Measurements from ENCODE around the gene FHIP2A.

FHIP2A gene

DNA sequence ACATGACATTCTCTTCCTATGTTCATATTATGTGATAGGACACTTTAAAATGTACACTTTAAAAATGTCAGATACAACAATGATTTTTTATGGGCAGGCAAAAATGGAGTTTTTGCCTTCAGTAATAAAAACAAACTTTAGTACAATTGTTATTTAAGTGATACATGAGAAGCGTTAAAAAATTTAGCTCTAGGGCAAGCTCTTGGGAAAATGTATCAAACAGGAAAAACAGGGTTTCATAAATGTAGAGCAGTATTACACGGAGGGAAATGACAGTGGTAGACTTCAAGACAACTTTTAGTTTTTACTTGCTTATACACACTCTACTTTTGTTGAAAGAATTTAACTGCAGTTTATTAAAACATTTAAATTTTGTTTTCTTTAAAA lies 1.5 kb downstream of the FHIP2A start:
- Histone ChIP-seq H3K36me3 (peaks cover 4% of the 10 kb centered on the region; the same call in 1 of the 2 replicates), H3K27me3 (no peaks in the 10 kb centered on the region), H3K4me1 (peaks cover 10% of the 10 kb centered on the region), H3K4me3 (ENCODE audit: low read depth, low read length) (peak overlapping the region; percentile 90), H3K9me3 (no peaks in the 10 kb centered on the region)
- TF ChIP-seq, protein P1, sequence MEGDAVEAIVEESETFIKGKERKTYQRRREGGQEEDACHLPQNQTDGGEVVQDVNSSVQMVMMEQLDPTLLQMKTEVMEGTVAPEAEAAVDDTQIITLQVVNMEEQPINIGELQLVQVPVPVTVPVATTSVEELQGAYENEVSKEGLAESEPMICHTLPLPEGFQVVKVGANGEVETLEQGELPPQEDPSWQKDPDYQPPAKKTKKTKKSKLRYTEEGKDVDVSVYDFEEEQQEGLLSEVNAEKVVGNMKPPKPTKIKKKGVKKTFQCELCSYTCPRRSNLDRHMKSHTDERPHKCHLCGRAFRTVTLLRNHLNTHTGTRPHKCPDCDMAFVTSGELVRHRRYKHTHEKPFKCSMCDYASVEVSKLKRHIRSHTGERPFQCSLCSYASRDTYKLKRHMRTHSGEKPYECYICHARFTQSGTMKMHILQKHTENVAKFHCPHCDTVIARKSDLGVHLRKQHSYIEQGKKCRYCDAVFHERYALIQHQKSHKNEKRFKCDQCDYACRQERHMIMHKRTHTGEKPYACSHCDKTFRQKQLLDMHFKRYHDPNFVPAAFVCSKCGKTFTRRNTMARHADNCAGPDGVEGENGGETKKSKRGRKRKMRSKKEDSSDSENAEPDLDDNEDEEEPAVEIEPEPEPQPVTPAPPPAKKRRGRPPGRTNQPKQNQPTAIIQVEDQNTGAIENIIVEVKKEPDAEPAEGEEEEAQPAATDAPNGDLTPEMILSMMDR (IDR thresholded peaks at IDR 0.05; ENCODE audit: low read depth, low read length), result no peak
- DNase-seq, result no peak

- Histone ChIP-seq H3K4me3 (ENCODE audit: low read depth, low read length) (no peak overlapping the region), H3K4me1 (peaks cover 8% of the 10 kb centered on the region), H3K27me3 (no peaks in the 10 kb centered on the region), H3K36me3 (peaks cover 4% of the 10 kb centered on the region; the same call in 1 of the 2 replicates), H3K9me3 (no peaks in the 10 kb centered on the region)
- TF ChIP-seq, protein P1 (IDR thresholded peaks at IDR 0.05; ENCODE audit: low read depth, low read length), result no peak
- DNase-seq, result no peak
Measured at GRCh38 chr10:114824391-114824790, 2.8 kb downstream of the FHIP2A start.

- H3K9me3 ChIP-seq, result no peaks in the 10 kb centered on the region
- no peaks in the 10 kb centered on the region for H3K27me3 ChIP-seq
- H3K4me3 ChIP-seq (ENCODE audit: low read depth, low read length), result no peak overlapping the region
- TF ChIP-seq, protein P1 (IDR thresholded peaks at IDR 0.05; ENCODE audit: low read depth, low read length), result no peak
- peaks cover 8% of the 10 kb centered on the region for H3K4me1 ChIP-seq
- no peak for DNase-seq
- peaks cover 4% of the 10 kb centered on the region; the same call in 1 of the 2 replicates for H3K36me3 ChIP-seq
Measured at GRCh38 chr10:114825513-114826253, 4.1 kb downstream of the FHIP2A start.

- H3K27me3 ChIP-seq, result no peaks in the 10 kb centered on the region
- no peak overlapping the region for H3K4me3 ChIP-seq (ENCODE audit: low read depth, low read length)
- H3K36me3 ChIP-seq, result peaks cover 7% of the 10 kb centered on the region; the same call in 1 of the 2 replicates
- peaks cover 2% of the 10 kb centered on the region; the same call in 1 of the 2 replicates for H3K4me1 ChIP-seq
- no peak for DNase-seq
- TF ChIP-seq, protein P1 (IDR thresholded peaks at IDR 0.05; ENCODE audit: low read depth, low read length), result no peak
- H3K9me3 ChIP-seq, result no peaks in the 10 kb centered on the region
Measured at GRCh38 chr10:114829160-114829909, 7.8 kb downstream of the FHIP2A start.

GRCh38 chr10:114831186-114831867 lies 9.7 kb downstream of the FHIP2A start:
- TF ChIP-seq, protein P1 (IDR thresholded peaks at IDR 0.05; ENCODE audit: low read depth, low read length), result no peak
- Histone ChIP-seq H3K4me3 (ENCODE audit: low read depth, low read length) (no peak overlapping the region), H3K9me3 (no peaks in the 10 kb centered on the region), H3K4me1 (no peaks in the 10 kb centered on the region), H3K27me3 (no peaks in the 10 kb centered on the region), H3K36me3 (peaks cover 8% of the 10 kb centered on the region)
- DNase-seq, result no peak

All from BE2C (cell line).